Thyroid gland (tissue), 4 donors: ENCODE results near the gene MRPL18. TPM values are rescaled to one million over a fixed set of nuclear protein-coding genes. Genes with fewer than 3 reads are reported as not detected.

Experiments used
- DNase-seq, 2 donors: peaks; one replicate each; pipeline ENCODE4 v3.0.0-alpha.2; 2019
- H3K27ac ChIP-seq, 3 donors: fragments of 200-600 bp; sonication (generic); 1 replicate in 2 of 3; 2 replicates in 1 of 3; pipeline ENCODE4 v1.5.1; 2016 to 2019; ENCODE audit warnings: mild to moderate bottlenecking in 1 of 3, moderate library complexity in 1 of 3
- H3K27me3 ChIP-seq: fragments of 200-600 bp; sonication (generic); one replicate; pipeline ENCODE4 v1.5.1; 2019
- H3K36me3 ChIP-seq, 2 donors: fragments of 200-600 bp; sonication (generic); one replicate each; pipeline ENCODE4 v1.5.1; 2016 to 2019
- H3K4me1 ChIP-seq, 2 donors: fragments of 200-600 bp; sonication (generic); one replicate each; pipeline ENCODE4 v1.5.1; 2017 to 2019
- H3K4me3 ChIP-seq, 3 donors: fragments of 200-600 bp; sonication (generic); replicated peaks in 1 of 3; 1 replicate in 2 of 3; 2 replicates in 1 of 3; pipeline ENCODE4 v1.5.1; 2016; ENCODE audit warnings: mild to moderate bottlenecking in 1 of 3
- H3K9me3 ChIP-seq: fragments of 200-600 bp; sonication (generic); one replicate; pipeline ENCODE4 v1.5.1; 2017
- CTCF ChIP-seq, 6 experiments: fragments of 200-600 bp in 3 of 6; fragments of 450-650 bp in 3 of 6; sonication (generic) in 3 of 6; IDR thresholded peaks; one replicate each; pipeline ENCODE4 v1.5.1; 2016 to 2019; ENCODE audit warnings: antibody characterized with exemption in 6 of 6, mild to moderate bottlenecking in 2 of 6, inconsistent platforms in 1 of 6, moderate library complexity in 1 of 6
- POLR2A ChIP-seq, 2 donors: fragments of 450-650 bp; IDR thresholded peaks; one replicate each; pipeline ENCODE4 v1.6.1; 2017; ENCODE audit warnings: antibody characterized with exemption in 2 of 2, mild to moderate bottlenecking in 2 of 2, moderate library complexity in 1 of 2
- WGBS, 2 donors: methylation state at CpG; one replicate each; pipeline ENCODE4 v1.1.5; 2017; 5-methylcytosine and 5-hydroxymethylcytosine counted together
- intact Hi-C: fragments of 100-400 bp; cut with DNase I; formaldehyde crosslinking; loops from one replicate; pipeline ENCODE4 v1.15.1; 2023
- total RNA-seq, 4 donors: library from RNA; depleted of rRNA; stranded (reverse); fragments of >200 nt; gene quantifications; one replicate each; pipeline ENCODE4 v1.2.3, GENCODE V29; 2016

MRPL18 gene
- total RNA-seq, 4 donors from 2014 or later: 48.3 to 85.7 (median 54.2) TPM

DNA sequence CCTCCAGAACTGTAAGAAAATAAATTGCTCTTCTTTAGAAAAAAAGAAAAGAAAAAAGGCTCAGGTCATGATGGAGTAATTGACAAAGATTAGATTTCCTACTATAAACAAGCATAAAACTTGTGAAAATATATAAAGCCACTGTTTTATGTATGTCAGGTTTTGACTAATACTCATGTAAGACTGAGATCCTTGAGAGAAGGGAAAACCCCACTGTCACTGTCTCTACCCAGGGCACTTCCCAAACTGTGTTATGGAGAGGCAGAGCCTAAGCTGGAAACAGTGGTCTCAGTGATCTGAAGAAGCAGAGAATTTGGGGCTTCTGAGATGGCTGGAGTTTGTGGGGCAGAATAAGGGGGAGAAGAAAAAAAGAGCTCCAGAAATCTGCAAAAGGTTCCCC, 20.8 kb upstream of the MRPL18 start:
- TF ChIP-seq POLR2A (IDR thresholded peaks at IDR 0.05): no peak
- TF ChIP-seq CTCF (IDR thresholded peaks at IDR 0.05): no peak
- intact Hi-C loops: loop anchor here (10.0 kb wide), 1 partner anchor 75 kb away; the partner anchor contains the start of gene SOD2
- Histone ChIP-seq H3K4me1 (no peaks in the 10 kb centered on the region), H3K36me3 (peaks cover 4 to 5% of the 10 kb centered on the region in 2 donors), H3K4me3 (no peak overlapping the region), H3K9me3 (no peaks in the 10 kb centered on the region), H3K27ac (no peak overlapping the region), H3K27me3 (no peaks in the 10 kb centered on the region)
- no peak for DNase-seq

DNA sequence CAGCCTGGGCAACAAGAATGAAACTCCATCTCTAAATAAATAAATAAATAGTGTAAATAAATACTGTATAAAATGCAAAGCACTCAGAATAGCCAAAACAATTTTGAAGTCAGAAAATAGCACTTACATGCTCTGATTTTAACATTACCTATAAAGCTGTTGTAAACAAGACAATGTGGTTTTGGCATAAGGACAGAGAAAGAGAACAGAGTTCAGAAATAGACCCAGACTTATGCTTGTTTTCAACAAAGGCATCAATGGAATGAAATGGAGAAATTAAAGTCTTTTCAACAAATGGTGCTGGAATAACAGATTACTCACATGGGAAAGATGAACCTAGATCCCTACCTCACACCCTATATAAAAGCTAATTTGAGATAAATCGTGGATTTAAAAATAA, 18.1 kb upstream of the MRPL18 start:
- TF ChIP-seq CTCF (IDR thresholded peaks at IDR 0.05) (no peak), POLR2A (IDR thresholded peaks at IDR 0.05) (no peak)
- intact Hi-C loops: no loop called here
- no peak overlapping the region for H3K27ac ChIP-seq
- H3K9me3 ChIP-seq: no peaks in the 10 kb centered on the region
- H3K4me1 ChIP-seq: no peaks in the 10 kb centered on the region
- no peak for DNase-seq
- no peak overlapping the region for H3K4me3 ChIP-seq
- no peaks in the 10 kb centered on the region for H3K27me3 ChIP-seq
- H3K36me3 ChIP-seq: peaks cover 3 to 4% of the 10 kb centered on the region in 2 donors
- WGBS, 2 donors: 0% methylated on average over 1 of the region's 1 CpG

- no peak for DNase-seq
- no peak for TF ChIP-seq POLR2A (IDR thresholded peaks at IDR 0.05)
- no peak for TF ChIP-seq CTCF (IDR thresholded peaks at IDR 0.05)
- Histone ChIP-seq H3K27ac (no peak overlapping the region), H3K4me1 (no peaks in the 10 kb centered on the region), H3K9me3 (no peaks in the 10 kb centered on the region), H3K36me3 (peaks cover 49 to 50% of the 10 kb centered on the region in 2 donors), H3K27me3 (no peaks in the 10 kb centered on the region), H3K4me3 (no peak overlapping the region)
- intact Hi-C loops: no loop called here
- WGBS, 2 donors: 83 to 93% methylated on average over 7 of the region's 7 CpGs
Observed at GRCh38 chr6:159777240-159777904, 12.9 kb upstream of the MRPL18 start.

DNA sequence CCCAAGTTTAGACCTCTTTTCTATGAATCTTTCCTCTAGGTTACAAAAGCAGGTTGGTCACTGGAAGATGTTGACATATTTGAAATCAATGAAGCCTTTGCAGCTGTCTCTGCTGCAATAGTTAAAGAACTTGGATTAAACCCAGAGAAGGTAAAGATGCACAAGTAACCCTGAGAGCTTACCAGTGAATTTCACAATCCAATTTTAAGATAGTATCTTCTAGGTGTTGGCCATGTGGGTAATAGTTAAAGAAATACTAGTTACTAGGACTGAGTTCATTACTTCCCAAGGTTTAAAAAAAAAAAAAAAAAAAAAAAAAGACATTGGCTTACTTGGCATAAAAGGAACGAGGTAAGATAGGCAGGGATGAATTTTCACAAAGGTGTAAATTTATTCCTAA, 12.1 kb upstream of the MRPL18 start:
- Histone ChIP-seq H3K27me3 (no peaks in the 10 kb centered on the region), H3K36me3 (peaks cover 56 to 57% of the 10 kb centered on the region in 2 donors), H3K4me1 (no peaks in the 10 kb centered on the region), H3K27ac (no peak overlapping the region), H3K9me3 (no peaks in the 10 kb centered on the region), H3K4me3 (no peak overlapping the region)
- intact Hi-C loops: no loop called here
- TF ChIP-seq CTCF (IDR thresholded peaks at IDR 0.05) (no peak), POLR2A (IDR thresholded peaks at IDR 0.05) (no peak)
- no peak for DNase-seq
- 75 to 79% methylated on average over 1 of the region's 1 CpG for WGBS, 2 donors

DNA sequence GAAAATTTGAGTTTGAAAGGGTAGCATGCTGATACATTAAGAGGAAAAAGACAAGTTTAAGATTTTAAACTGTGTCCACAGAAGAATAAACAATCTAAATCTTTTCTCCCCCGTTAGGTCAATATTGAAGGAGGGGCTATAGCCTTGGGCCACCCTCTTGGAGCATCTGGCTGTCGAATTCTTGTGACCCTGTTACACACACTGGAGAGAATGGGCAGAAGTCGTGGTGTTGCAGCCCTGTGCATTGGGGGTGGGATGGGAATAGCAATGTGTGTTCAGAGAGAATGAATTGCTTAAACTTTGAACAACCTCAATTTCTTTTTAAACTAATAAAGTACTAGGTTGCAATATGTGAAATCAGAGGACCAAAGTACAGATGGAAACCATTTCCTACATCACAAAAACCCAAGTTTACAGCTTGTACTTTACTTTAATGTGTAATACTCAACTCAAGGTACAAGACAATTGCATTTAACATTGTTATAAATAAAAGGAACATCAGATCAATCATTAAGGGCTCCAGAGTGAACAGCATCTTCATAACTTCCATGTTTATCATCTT, 11.6 kb upstream of the MRPL18 start:
- H3K36me3 ChIP-seq: peaks cover 61 to 62% of the 10 kb centered on the region in 2 donors
- TF ChIP-seq CTCF (IDR thresholded peaks at IDR 0.05): no peak
- no peak for TF ChIP-seq POLR2A (IDR thresholded peaks at IDR 0.05)
- intact Hi-C loops: no loop called here

More for the DNA sequence above, 11.6 kb upstream of the MRPL18 start:
- WGBS, 2 donors: 80 to 82% methylated on average over 3 of the region's 3 CpGs
- Histone ChIP-seq H3K4me1 (no peaks in the 10 kb centered on the region), H3K27ac (no peak overlapping the region), H3K4me3 (no peak overlapping the region), H3K9me3 (no peaks in the 10 kb centered on the region), H3K27me3 (no peaks in the 10 kb centered on the region)
- no peak for DNase-seq
